Astrocyte (in vitro differentiated cells and primary cell): ENCODE data around the gene RTL10. TPM values are rescaled to one million over a fixed set of nuclear protein-coding genes. Genes with fewer than 3 reads are reported as not detected.

ENCODE experiments used
- DNase-seq: peaks from one replicate; pipeline ENCODE4 v3.0.0-alpha.2; 2010; ENCODE audit warnings: low read depth
- FAIRE-seq: peaks from 2 replicates; lab custom pipeline; 2011; peaks lifted over from hg19 to GRCh38; lab: Jason Lieb, UNC
- H2AFZ ChIP-seq: 2 replicates; pipeline ENCODE4 v1.6.0; 2012; ENCODE audit warnings: low read depth, low read length, inconsistent platforms
- H3K27ac ChIP-seq: 2 replicates; pipeline ENCODE4 v1.5.1; 2011; ENCODE audit warnings: low read depth, low read length, inconsistent platforms
- H3K27me3 ChIP-seq: 2 replicates; pipeline ENCODE4 v1.6.0; 2011; ENCODE audit warnings: low read length, inconsistent platforms; ENCODE audit not compliant: insufficient read depth
- H3K36me3 ChIP-seq: 2 replicates; pipeline ENCODE4 v1.5.1; 2011; ENCODE audit warnings: low read length, inconsistent platforms; ENCODE audit not compliant: insufficient read depth
- H3K4me1 ChIP-seq: 2 replicates; pipeline ENCODE4 v1.5.1; 2011; ENCODE audit warnings: low read length, inconsistent platforms; ENCODE audit not compliant: insufficient read depth
- H3K4me2 ChIP-seq: 2 replicates; pipeline ENCODE4 v1.6.0; 2012; ENCODE audit warnings: low read length, inconsistent platforms
- H3K4me3 ChIP-seq: 2 replicates; pipeline ENCODE4 v1.5.1; 2011; ENCODE audit warnings: low read depth, mild to moderate bottlenecking, low read length, inconsistent platforms; ENCODE audit not compliant: insufficient read depth
- H3K79me2 ChIP-seq: 2 replicates; pipeline ENCODE4 v1.6.0; 2012; ENCODE audit warnings: mild to moderate bottlenecking, low read length, inconsistent platforms; ENCODE audit not compliant: insufficient read depth
- H3K9ac ChIP-seq: 2 replicates; pipeline ENCODE4 v1.6.0; 2012; ENCODE audit warnings: mild to moderate bottlenecking, low read length, inconsistent platforms
- H3K9me3 ChIP-seq: 2 replicates; pipeline ENCODE4 v1.5.1; 2012; ENCODE audit warnings: low read depth, mild to moderate bottlenecking, low read length, inconsistent platforms; ENCODE audit not compliant: insufficient read depth
- H4K20me1 ChIP-seq: 2 replicates; pipeline ENCODE4 v1.6.0; 2012; ENCODE audit warnings: low read length, inconsistent platforms; ENCODE audit not compliant: insufficient read depth
- H3K27ac Mint-ChIP-seq: one replicate; pipeline ENCODE4 v1.8.0; 2021; ENCODE audit warnings: mild to moderate bottlenecking, mixed read lengths; ENCODE audit not compliant: unreplicated experiment
- H3K27me3 Mint-ChIP-seq: one replicate; pipeline ENCODE4 v1.8.0; 2021; ENCODE audit warnings: low read depth, mixed read lengths; ENCODE audit not compliant: unreplicated experiment
- H3K36me3 Mint-ChIP-seq: one replicate; pipeline ENCODE4 v1.8.0; 2021; ENCODE audit warnings: low read depth, mixed read lengths; ENCODE audit not compliant: unreplicated experiment
- H3K4me1 Mint-ChIP-seq: one replicate; pipeline ENCODE4 v1.8.0; 2021; ENCODE audit warnings: low read depth, mixed read lengths; ENCODE audit not compliant: unreplicated experiment
- H3K4me3 Mint-ChIP-seq: one replicate; pipeline ENCODE4 v1.8.0; 2021; ENCODE audit warnings: mild to moderate bottlenecking, moderate library complexity, mixed read lengths; ENCODE audit not compliant: unreplicated experiment
- H3K9me3 Mint-ChIP-seq: one replicate; pipeline ENCODE4 v1.8.0; 2021; ENCODE audit warnings: mild to moderate bottlenecking, mixed read lengths; ENCODE audit not compliant: unreplicated experiment
- EZH2 ChIP-seq: IDR thresholded peaks from 2 replicates; pipeline ENCODE4 v1.6.1; 2012; ENCODE audit warnings: mild to moderate bottlenecking, low read length, inconsistent platforms; ENCODE audit not compliant: insufficient read depth
- total RNA-seq: library from RNA; stranded (reverse); gene quantifications from 2 replicates; pipeline ENCODE4 v1.2.1, GENCODE V29; 2021
- TF ChIP-seq, protein P1 (sequence below): IDR thresholded peaks from 2 replicates; pipeline ENCODE4 v1.5.1; 2011; ENCODE audit warnings: low read depth, mild to moderate bottlenecking, inconsistent platforms, low read length, moderate library complexity; ENCODE audit not compliant: insufficient read depth

Gene RTL10
- total RNA-seq, 1 donor from 2014 or later: 43.0 TPM

DNA sequence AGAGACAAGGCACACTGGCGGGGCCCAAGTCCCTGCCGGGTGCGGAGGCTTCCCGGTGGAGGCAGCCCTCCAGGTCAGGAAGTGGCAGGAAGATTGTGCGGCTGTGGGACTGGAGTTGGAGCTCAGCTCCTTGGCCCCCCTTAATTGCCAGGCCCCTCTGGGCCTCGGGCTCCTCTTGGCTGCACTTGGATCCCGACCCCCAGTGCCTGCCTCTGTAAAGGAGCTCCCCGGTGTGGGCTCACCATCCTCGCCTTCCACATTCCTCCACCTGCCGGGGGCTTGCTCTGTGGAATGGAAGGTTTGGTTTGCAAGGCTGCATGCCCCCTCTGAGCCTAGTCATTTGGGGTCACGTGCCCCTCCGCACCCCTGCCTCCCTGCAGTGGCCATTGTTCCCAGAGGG is 48.8 kb upstream of the RTL10 start:
- H3K9ac ChIP-seq: no peak overlapping the region
- Mint-ChIP-seq H3K36me3 (peaks cover 3% of the 10 kb centered on the region), H3K9me3 (no peaks in the 10 kb centered on the region), H3K4me3 (no peak overlapping the region), H3K27me3 (no peaks in the 10 kb centered on the region), H3K4me1 (peaks cover 6% of the 10 kb centered on the region), H3K27ac (no peak overlapping the region)
- H3K9me3 ChIP-seq: no peaks in the 10 kb centered on the region
- FAIRE-seq (no peak), DNase-seq (no peak)
- no peak overlapping the region for H3K4me3 ChIP-seq
- H4K20me1 ChIP-seq: no peaks in the 10 kb centered on the region
- H3K4me1 ChIP-seq: peaks cover 3% of the 10 kb centered on the region
- H3K79me2 ChIP-seq: no peaks in the 10 kb centered on the region
- H3K27me3 ChIP-seq: no peaks in the 10 kb centered on the region
- no peak overlapping the region for H2AFZ ChIP-seq
- peaks cover 2% of the 10 kb centered on the region for H3K36me3 ChIP-seq
- H3K4me2 ChIP-seq: no peak overlapping the region
- TF ChIP-seq EZH2: no peak
- TF ChIP-seq, protein P1, sequence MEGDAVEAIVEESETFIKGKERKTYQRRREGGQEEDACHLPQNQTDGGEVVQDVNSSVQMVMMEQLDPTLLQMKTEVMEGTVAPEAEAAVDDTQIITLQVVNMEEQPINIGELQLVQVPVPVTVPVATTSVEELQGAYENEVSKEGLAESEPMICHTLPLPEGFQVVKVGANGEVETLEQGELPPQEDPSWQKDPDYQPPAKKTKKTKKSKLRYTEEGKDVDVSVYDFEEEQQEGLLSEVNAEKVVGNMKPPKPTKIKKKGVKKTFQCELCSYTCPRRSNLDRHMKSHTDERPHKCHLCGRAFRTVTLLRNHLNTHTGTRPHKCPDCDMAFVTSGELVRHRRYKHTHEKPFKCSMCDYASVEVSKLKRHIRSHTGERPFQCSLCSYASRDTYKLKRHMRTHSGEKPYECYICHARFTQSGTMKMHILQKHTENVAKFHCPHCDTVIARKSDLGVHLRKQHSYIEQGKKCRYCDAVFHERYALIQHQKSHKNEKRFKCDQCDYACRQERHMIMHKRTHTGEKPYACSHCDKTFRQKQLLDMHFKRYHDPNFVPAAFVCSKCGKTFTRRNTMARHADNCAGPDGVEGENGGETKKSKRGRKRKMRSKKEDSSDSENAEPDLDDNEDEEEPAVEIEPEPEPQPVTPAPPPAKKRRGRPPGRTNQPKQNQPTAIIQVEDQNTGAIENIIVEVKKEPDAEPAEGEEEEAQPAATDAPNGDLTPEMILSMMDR: no peak
- no peak overlapping the region for H3K27ac ChIP-seq

DNA sequence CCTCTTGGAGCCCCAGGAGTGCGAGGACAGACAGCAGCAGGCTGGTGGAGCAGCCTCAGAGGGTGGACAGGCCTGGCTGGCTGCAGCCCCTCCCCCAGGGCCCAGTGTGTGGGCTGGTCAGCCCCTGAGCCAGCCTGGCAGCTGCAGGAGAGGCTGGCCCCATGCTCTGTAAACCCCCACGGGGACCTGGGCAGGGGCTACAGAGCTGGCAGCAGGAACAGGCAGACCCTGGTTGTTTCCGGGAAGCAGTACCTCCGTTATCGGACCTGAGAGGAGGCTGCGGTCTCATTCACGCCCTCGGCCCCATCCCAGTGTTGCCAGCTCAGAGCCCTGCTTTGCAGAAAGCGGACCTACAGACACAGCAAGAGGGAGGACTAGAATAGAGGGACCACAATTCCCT is 48.4 kb upstream of the RTL10 start:
- Mint-ChIP-seq H3K27ac (no peak overlapping the region), H3K4me1 (peaks cover 6% of the 10 kb centered on the region), H3K27me3 (no peaks in the 10 kb centered on the region), H3K9me3 (no peaks in the 10 kb centered on the region), H3K36me3 (peaks cover 3% of the 10 kb centered on the region), H3K4me3 (no peak overlapping the region)
- Histone ChIP-seq H3K4me2 (no peak overlapping the region), H3K36me3 (no peaks in the 10 kb centered on the region), H3K27me3 (no peaks in the 10 kb centered on the region), H3K27ac (no peak overlapping the region), H3K4me1 (peaks cover 3% of the 10 kb centered on the region), H2AFZ (no peak overlapping the region), H3K9ac (no peak overlapping the region), H4K20me1 (no peaks in the 10 kb centered on the region), H3K9me3 (no peaks in the 10 kb centered on the region), H3K4me3 (no peak overlapping the region), H3K79me2 (no peaks in the 10 kb centered on the region)
- DNase-seq (no peak), FAIRE-seq (no peak)
- TF ChIP-seq, protein P1: no peak
- TF ChIP-seq EZH2: no peak

DNA sequence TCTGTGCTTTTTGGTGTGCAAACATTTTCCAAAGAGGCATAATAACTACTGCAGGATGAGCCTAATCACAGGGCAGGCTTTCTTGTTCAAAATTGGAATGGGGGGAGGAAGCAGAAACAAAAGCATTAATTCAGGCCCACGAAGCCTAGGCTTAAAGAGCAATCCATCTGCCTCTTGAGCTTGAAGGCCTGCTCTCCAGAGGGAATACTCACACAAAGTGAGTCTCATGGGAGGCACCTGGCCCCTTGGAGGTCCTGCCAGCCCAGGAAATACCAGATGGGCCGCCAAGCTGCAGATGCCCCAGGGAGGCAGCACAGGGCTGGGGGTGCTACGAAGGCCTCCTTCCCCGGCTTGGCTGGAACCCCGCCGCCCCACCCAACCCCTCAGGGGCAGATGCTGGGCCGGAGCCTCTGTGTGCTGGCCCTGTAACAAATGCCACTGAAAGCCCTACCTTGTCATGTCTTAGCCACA is 47.6 kb upstream of the RTL10 start:
- FAIRE-seq (no peak), DNase-seq (no peak)
- H3K9me3 Mint-ChIP-seq: no peaks in the 10 kb centered on the region
- H3K36me3 Mint-ChIP-seq: peaks cover 3% of the 10 kb centered on the region
- H3K4me3 Mint-ChIP-seq: no peak overlapping the region
- H3K27me3 Mint-ChIP-seq: no peaks in the 10 kb centered on the region
- H3K27ac Mint-ChIP-seq: no peak overlapping the region
- Histone ChIP-seq H3K4me2 (no peak overlapping the region), H3K79me2 (no peaks in the 10 kb centered on the region), H3K9ac (no peak overlapping the region), H3K27me3 (no peaks in the 10 kb centered on the region), H2AFZ (no peak overlapping the region), H3K36me3 (no peaks in the 10 kb centered on the region), H3K4me3 (no peak overlapping the region), H3K4me1 (peaks cover 3% of the 10 kb centered on the region), H4K20me1 (no peaks in the 10 kb centered on the region), H3K27ac (no peak overlapping the region), H3K9me3 (no peaks in the 10 kb centered on the region)
- TF ChIP-seq EZH2: no peak
- TF ChIP-seq, protein P1: no peak
- peaks cover 8% of the 10 kb centered on the region for H3K4me1 Mint-ChIP-seq
